Endodermal cell (in vitro differentiated cells): Measurements from ENCODE around the gene RIMKLA. TPM values are rescaled to one million over a fixed set of nuclear protein-coding genes. Genes with fewer than 3 reads are reported as not detected.
A peak's percentile ranks its signal among the peaks of the same experiment; 100 is the strongest.

Source experiments
- DNase-seq: peaks from one replicate; pipeline ENCODE4 v3.0.0-alpha.2; 2017
- H3K27ac ChIP-seq: 2 replicates; pipeline ENCODE4 v1.5.1; 2013; ENCODE audit warnings: mild to moderate bottlenecking, low read depth, low read length, moderate library complexity
- H3K27me3 ChIP-seq: 2 replicates; pipeline ENCODE4 v1.6.1; 2013; ENCODE audit warnings: mild to moderate bottlenecking, low read length, moderate library complexity; ENCODE audit not compliant: insufficient read depth, control insufficient read depth, poor library complexity, severe bottlenecking
- H3K36me3 ChIP-seq: 2 replicates; pipeline ENCODE4 v1.7.0; 2013; ENCODE audit warnings: mild to moderate bottlenecking, low read length, moderate library complexity; ENCODE audit not compliant: control insufficient read depth, insufficient read depth
- H3K4me1 ChIP-seq: one replicate; pipeline ENCODE4 v1.7.0; 2013; ENCODE audit warnings: low read length; ENCODE audit not compliant: control insufficient read depth, insufficient read depth
- H3K4me3 ChIP-seq: 2 replicates; pipeline ENCODE4 v1.5.1; 2013; ENCODE audit warnings: mild to moderate bottlenecking, low read length, moderate library complexity
- H3K9ac ChIP-seq: 2 replicates; pipeline ENCODE4 v1.6.1; 2013; ENCODE audit warnings: mild to moderate bottlenecking, low read length, moderate library complexity; ENCODE audit not compliant: poor library complexity, severe bottlenecking; ENCODE audit errors: extremely low read depth
- H3K9me3 ChIP-seq: 2 replicates; pipeline ENCODE4 v1.6.1; 2013; ENCODE audit warnings: mild to moderate bottlenecking, low read length, moderate library complexity; ENCODE audit not compliant: control insufficient read depth
- H3K27ac Mint-ChIP-seq: 2 replicates; pipeline ENCODE4 v1.8.0; 2020; ENCODE audit warnings: mixed read lengths
- H3K27me3 Mint-ChIP-seq: 2 replicates; pipeline ENCODE4 v1.8.0; 2021; ENCODE audit warnings: mild to moderate bottlenecking, mixed read lengths; ENCODE audit not compliant: insufficient read depth
- H3K36me3 Mint-ChIP-seq: 2 replicates; pipeline ENCODE4 v1.8.0; 2020; ENCODE audit warnings: low read depth, mixed read lengths
- H3K4me1 Mint-ChIP-seq: 2 replicates; pipeline ENCODE4 v1.8.0; 2020; ENCODE audit warnings: mixed read lengths
- H3K4me3 Mint-ChIP-seq: 2 replicates; pipeline ENCODE4 v1.8.0; 2020; ENCODE audit warnings: mild to moderate bottlenecking, moderate library complexity, mixed read lengths
- H3K9me3 Mint-ChIP-seq: 2 replicates; pipeline ENCODE4 v1.8.0; 2020; ENCODE audit warnings: mild to moderate bottlenecking, mixed read lengths
- CTCF ChIP-seq: fragments of 200-600 bp; sonication (generic); conservative IDR thresholded peaks from 2 replicates; pipeline ENCODE4 v1.5.0; 2021; ENCODE audit warnings: antibody characterized with exemption, mild to moderate bottlenecking
- WGBS, 2 experiments: methylation state at CpG; one replicate each; pipeline versions ENCODE4 v1.1.5 to v1.1.7; 2013; ENCODE audit warnings: missing lambda C conversion rate in 2 of 2, mixed read lengths in 1 of 2; ENCODE audit not compliant: insufficient coverage in 1 of 2, insufficient read length in 1 of 2; 5-methylcytosine and 5-hydroxymethylcytosine counted together
- total RNA-seq, 2 donors: library from RNA; stranded (reverse); fragmentation: NEBNext Ultra II Directional in 1 of 2; extraction: Animal tissue kit (Norgen Biotek cat#: 25700) in 1 of 2; gene quantifications; 2 replicates in 1 of 2; 3 replicates in 1 of 2; pipeline ENCODE4 v1.2.1, GENCODE V29; 2021

Gene RIMKLA
- total RNA-seq, 2 donors from 2014 or later = 0.73 to 1.9 TPM

GRCh38 chr1:42379794-42380585 lies 602 bp upstream of the RIMKLA start:
- H3K27me3 Mint-ChIP-seq = peaks cover 52% of the 10 kb centered on the region
- Histone ChIP-seq H3K9ac (no peak overlapping the region), H3K9me3 (no peaks in the 10 kb centered on the region), H3K27ac (no peak overlapping the region), H3K36me3 (no peaks in the 10 kb centered on the region), H3K4me3 (peak overlapping the region; percentile 76), H3K4me1 (no peaks in the 10 kb centered on the region), H3K27me3 (peaks cover 49% of the 10 kb centered on the region)
- H3K9me3 Mint-ChIP-seq = no peaks in the 10 kb centered on the region
- 1 to 11% methylated on average over 7 to 34 of the region's 34 CpGs for WGBS, 2 experiments
- TF ChIP-seq CTCF = no peak
- no peaks in the 10 kb centered on the region for H3K4me1 Mint-ChIP-seq
- H3K27ac Mint-ChIP-seq = no peak overlapping the region
- DNase-seq = peak; percentile 77
- no peaks in the 10 kb centered on the region for H3K36me3 Mint-ChIP-seq
- peak overlapping the region; percentile 57 for H3K4me3 Mint-ChIP-seq

GRCh38 chr1:42381280-42381673 lies 685 bp downstream of the RIMKLA start:
- H3K27ac Mint-ChIP-seq = no peak overlapping the region
- no peaks in the 10 kb centered on the region for H3K9me3 Mint-ChIP-seq
- peak overlapping the region; percentile 57 for H3K4me3 Mint-ChIP-seq
- Histone ChIP-seq H3K27ac (no peak overlapping the region), H3K9me3 (no peaks in the 10 kb centered on the region), H3K4me3 (peak overlapping the region; percentile 70), H3K9ac (no peak overlapping the region), H3K4me1 (no peaks in the 10 kb centered on the region), H3K36me3 (no peaks in the 10 kb centered on the region), H3K27me3 (peaks cover 49% of the 10 kb centered on the region)
- no peaks in the 10 kb centered on the region for H3K4me1 Mint-ChIP-seq
- no peak for DNase-seq
- no peaks in the 10 kb centered on the region for H3K36me3 Mint-ChIP-seq
- WGBS, 2 experiments = 13 to 14% methylated on average over 5 to 8 of the region's 8 CpGs
- H3K27me3 Mint-ChIP-seq = peaks cover 49% of the 10 kb centered on the region
- TF ChIP-seq CTCF = no peak

GRCh38 chr1:42385283-42385682 lies 4.7 kb downstream of the RIMKLA start:
- 67% methylated on average over 1 of the region's 1 CpG; no CpG with 5 or more reads in 1 of the 2 experiments for WGBS, 2 experiments
- no peak for DNase-seq
- no peaks in the 10 kb centered on the region for H3K4me1 Mint-ChIP-seq
- no peaks in the 10 kb centered on the region for H3K36me3 Mint-ChIP-seq
- H3K27me3 Mint-ChIP-seq = peaks cover 23% of the 10 kb centered on the region
- no peak overlapping the region for H3K27ac Mint-ChIP-seq
- peaks cover 34% of the 10 kb centered on the region for H3K27me3 ChIP-seq
- H3K9me3 ChIP-seq = no peaks in the 10 kb centered on the region
- H3K9me3 Mint-ChIP-seq = no peaks in the 10 kb centered on the region
- TF ChIP-seq CTCF = no peak
- no peak overlapping the region for H3K27ac ChIP-seq
- H3K4me3 ChIP-seq = no peak overlapping the region
- H3K4me3 Mint-ChIP-seq = no peak overlapping the region
- H3K4me1 ChIP-seq = no peaks in the 10 kb centered on the region
- no peak overlapping the region for H3K9ac ChIP-seq
- no peaks in the 10 kb centered on the region for H3K36me3 ChIP-seq
